Activated CD4-positive, alpha-beta T cell treated with anti-CD3 and anti-CD28 coated beads, Interleukin-2, amount 10 ng/mL, durations not matched to agents 24 days and 14 days (primary cell): ENCODE measurements around the gene LGALS8. TPM values are rescaled to one million over a fixed set of nuclear protein-coding genes. Genes with fewer than 3 reads are reported as not detected.
A peak's percentile ranks its signal among the peaks of the same experiment; 100 is the strongest.

Experiments
- DNase-seq: peaks from one replicate; pipeline ENCODE4 v3.0.0; 2022
- H3K27ac Mint-ChIP-seq: one replicate; pipeline ENCODE4 v1.8.0; 2022; ENCODE audit warnings: mild to moderate bottlenecking, mixed read lengths
- H3K27me3 Mint-ChIP-seq: one replicate; pipeline ENCODE4 v1.8.0; 2022; ENCODE audit warnings: mixed read lengths
- H3K36me3 Mint-ChIP-seq: one replicate; pipeline ENCODE4 v1.8.0; 2022; ENCODE audit warnings: low read depth, mild to moderate bottlenecking, mixed read lengths
- H3K4me1 Mint-ChIP-seq: one replicate; pipeline ENCODE4 v1.8.0; 2021; ENCODE audit warnings: mixed read lengths
- H3K4me3 Mint-ChIP-seq: one replicate; pipeline ENCODE4 v1.8.0; 2022; ENCODE audit warnings: mild to moderate bottlenecking, moderate library complexity, mixed read lengths
- H3K9me3 Mint-ChIP-seq: one replicate; pipeline ENCODE4 v1.8.0; 2021; ENCODE audit warnings: mixed read lengths
- intact Hi-C: fragments of 100-400 bp; cut with micrococcal nuclease; formaldehyde crosslinking; loops from one replicate; pipeline ENCODE4 v1.15.1; 2023
- total RNA-seq: library from RNA; stranded (reverse); gene quantifications from 2 replicates; pipeline ENCODE4 v1.2.3, GENCODE V29; 2022

Gene LGALS8
- total RNA-seq, 1 donor from 2014 or later, result 68.9 TPM

GRCh38 chr1:236516929-236517704 is 6.7 kb upstream of the LGALS8 start:
- Mint-ChIP-seq H3K36me3 (peaks cover 2% of the 10 kb centered on the region), H3K27ac (peak overlapping the region; percentile 64), H3K27me3 (no peaks in the 10 kb centered on the region), H3K4me1 (peaks cover 21% of the 10 kb centered on the region), H3K4me3 (peak overlapping the region; percentile 72), H3K9me3 (no peaks in the 10 kb centered on the region)
- peak; percentile 84 for DNase-seq
- intact Hi-C loops, result no loop called here

GRCh38 chr1:236518322-236518721 is 5.5 kb upstream of the LGALS8 start:
- no peak overlapping the region for H3K4me3 Mint-ChIP-seq
- H3K4me1 Mint-ChIP-seq, result peaks cover 29% of the 10 kb centered on the region
- DNase-seq, result no peak
- H3K27ac Mint-ChIP-seq, result no peak overlapping the region
- H3K27me3 Mint-ChIP-seq, result no peaks in the 10 kb centered on the region
- peaks cover 2% of the 10 kb centered on the region for H3K36me3 Mint-ChIP-seq
- no peaks in the 10 kb centered on the region for H3K9me3 Mint-ChIP-seq
- intact Hi-C loops, result no loop called here

- Mint-ChIP-seq H3K4me3 (no peak overlapping the region), H3K9me3 (no peaks in the 10 kb centered on the region), H3K27ac (no peak overlapping the region), H3K4me1 (peaks cover 31% of the 10 kb centered on the region), H3K36me3 (peaks cover 7% of the 10 kb centered on the region), H3K27me3 (no peaks in the 10 kb centered on the region)
- DNase-seq, result no peak
- intact Hi-C loops, result loop anchor here (5.0 kb wide), 4 partner anchors 123 to 378 kb away; partner anchors contain the start of genes ERO1B, GPR137B and MTR
Measured at GRCh38 chr1:236520445-236521005, 3.3 kb upstream of the LGALS8 start.

- Mint-ChIP-seq H3K27me3 (no peaks in the 10 kb centered on the region), H3K27ac (peak overlapping the region; percentile 98), H3K36me3 (peaks cover 21% of the 10 kb centered on the region), H3K9me3 (no peaks in the 10 kb centered on the region), H3K4me3 (peak overlapping the region; percentile 93), H3K4me1 (peaks cover 24% of the 10 kb centered on the region)
- intact Hi-C loops, result loop anchor here (5.0 kb wide), 4 partner anchors 126 to 381 kb away; partner anchors contain the start of genes ERO1B, GPR137B and MTR
- peak; percentile 70 for DNase-seq
Measured at GRCh38 chr1:236522937-236523703, 662 bp upstream of the LGALS8 start.

- H3K27me3 Mint-ChIP-seq, result no peaks in the 10 kb centered on the region
- peaks cover 27% of the 10 kb centered on the region for H3K36me3 Mint-ChIP-seq
- H3K4me1 Mint-ChIP-seq, result peaks cover 19% of the 10 kb centered on the region
- peak; percentile 90 for DNase-seq
- peak overlapping the region; percentile 93 for H3K4me3 Mint-ChIP-seq
- intact Hi-C loops, result loop anchor here (1.0 to 5.0 kb wide), 6 partner anchors 10 to 382 kb away; partner anchors contain the start of genes ERO1B, GPR137B, HEATR1 and MTR
- no peaks in the 10 kb centered on the region for H3K9me3 Mint-ChIP-seq
- H3K27ac Mint-ChIP-seq, result peak overlapping the region; percentile 98
Measured at GRCh38 chr1:236524142-236524894, 536 bp downstream of the LGALS8 start.

GRCh38 chr1:236524895-236525184 is 1.1 kb downstream of the LGALS8 start:
- Mint-ChIP-seq H3K9me3 (no peaks in the 10 kb centered on the region), H3K4me1 (peaks cover 19% of the 10 kb centered on the region), H3K4me3 (peak overlapping the region; percentile 93), H3K27me3 (no peaks in the 10 kb centered on the region), H3K27ac (peak overlapping the region; percentile 98), H3K36me3 (peaks cover 27% of the 10 kb centered on the region)
- DNase-seq, result no peak
- intact Hi-C loops, result loop anchor here (1.0 to 5.0 kb wide), 6 partner anchors 9 to 383 kb away; partner anchors contain the start of genes ERO1B, GPR137B, HEATR1 and MTR

GRCh38 chr1:236526079-236526478 is 2.3 kb downstream of the LGALS8 start:
- no peak for DNase-seq
- H3K9me3 Mint-ChIP-seq, result no peaks in the 10 kb centered on the region
- H3K4me3 Mint-ChIP-seq, result peak overlapping the region; percentile 28
- no peak overlapping the region for H3K27ac Mint-ChIP-seq
- H3K27me3 Mint-ChIP-seq, result no peaks in the 10 kb centered on the region
- H3K4me1 Mint-ChIP-seq, result peaks cover 25% of the 10 kb centered on the region
- peaks cover 34% of the 10 kb centered on the region for H3K36me3 Mint-ChIP-seq
- intact Hi-C loops, result no loop called here

- no peak for DNase-seq
- Mint-ChIP-seq H3K27me3 (no peaks in the 10 kb centered on the region), H3K4me1 (peaks cover 36% of the 10 kb centered on the region), H3K9me3 (no peaks in the 10 kb centered on the region), H3K4me3 (no peak overlapping the region), H3K27ac (peak overlapping the region; percentile 39), H3K36me3 (peaks cover 49% of the 10 kb centered on the region)
- intact Hi-C loops, result loop anchor here (5.0 kb wide), 1 partner anchor 428 kb away; no protein-coding TSS in a partner anchor
Measured at GRCh38 chr1:236530286-236530685, 6.5 kb downstream of the LGALS8 start.

- DNase-seq, result no peak
- Mint-ChIP-seq H3K27ac (no peak overlapping the region), H3K27me3 (no peaks in the 10 kb centered on the region), H3K9me3 (no peaks in the 10 kb centered on the region), H3K4me3 (no peak overlapping the region), H3K36me3 (peaks cover 50% of the 10 kb centered on the region), H3K4me1 (peaks cover 36% of the 10 kb centered on the region)
- intact Hi-C loops, result loop anchor here (5.0 kb wide), 1 partner anchor 429 kb away; no protein-coding TSS in a partner anchor
Measured at GRCh38 chr1:236530959-236531358, 7.2 kb downstream of the LGALS8 start.

GRCh38 chr1:236532850-236533249 is 9.1 kb downstream of the LGALS8 start:
- H3K27ac Mint-ChIP-seq, result peak overlapping the region; percentile 72
- intact Hi-C loops, result loop anchor here (5.0 kb wide), 1 partner anchor 431 kb away; no protein-coding TSS in a partner anchor
- no peaks in the 10 kb centered on the region for H3K9me3 Mint-ChIP-seq

GRCh38 chr1:236534151-236534651 is 10.4 kb downstream of the LGALS8 start:
- H3K4me3 Mint-ChIP-seq, result peak overlapping the region; percentile 50
- H3K36me3 Mint-ChIP-seq, result peaks cover 57% of the 10 kb centered on the region
- H3K4me1 Mint-ChIP-seq, result peaks cover 35% of the 10 kb centered on the region
- H3K27ac Mint-ChIP-seq, result peak overlapping the region; percentile 90
- no peaks in the 10 kb centered on the region for H3K9me3 Mint-ChIP-seq
- intact Hi-C loops, result loop anchor here (1.0 to 5.0 kb wide), 2 partner anchors 10 to 432 kb away; no protein-coding TSS in a partner anchor
- H3K27me3 Mint-ChIP-seq, result no peaks in the 10 kb centered on the region
- DNase-seq, result peak; percentile 68

More at GRCh38 chr1:236532850-236533249, 9.1 kb downstream of the LGALS8 start:
- no peak for DNase-seq
- Mint-ChIP-seq H3K4me3 (no peak overlapping the region), H3K27me3 (no peaks in the 10 kb centered on the region), H3K36me3 (peaks cover 49% of the 10 kb centered on the region), H3K4me1 (peaks cover 35% of the 10 kb centered on the region)

GRCh38 chr1:236535190-236535589 is 11.4 kb downstream of the LGALS8 start:
- Mint-ChIP-seq H3K9me3 (no peaks in the 10 kb centered on the region), H3K4me3 (no peak overlapping the region), H3K27me3 (no peaks in the 10 kb centered on the region), H3K36me3 (peaks cover 65% of the 10 kb centered on the region), H3K27ac (no peak overlapping the region), H3K4me1 (peaks cover 33% of the 10 kb centered on the region)
- intact Hi-C loops, result no loop called here
- no peak for DNase-seq

GRCh38 chr1:236535662-236536161 is 11.9 kb downstream of the LGALS8 start:
- Mint-ChIP-seq H3K27ac (peak overlapping the region; percentile 46), H3K9me3 (no peaks in the 10 kb centered on the region), H3K4me3 (no peak overlapping the region), H3K27me3 (no peaks in the 10 kb centered on the region), H3K4me1 (peaks cover 30% of the 10 kb centered on the region), H3K36me3 (peaks cover 66% of the 10 kb centered on the region)
- DNase-seq, result no peak
- intact Hi-C loops, result no loop called here
